HEK293 (cell line): ENCODE data around the gene GNS.

Experiments
- BCL11B ChIP-seq: fragments of 450-650 bp; formaldehyde crosslinking; IDR thresholded peaks from 2 replicates; pipeline ENCODE4 v1.5.1; 2016; ENCODE audit warnings: low read depth, missing biosample characterization, missing genetic modification characterization
- ELK4 ChIP-seq: IDR thresholded peaks from 2 replicates; pipeline ENCODE4 v1.6.1; 2011; ENCODE audit warnings: mild to moderate bottlenecking, low read depth, low read length, borderline replicate concordance
- FEZF1 ChIP-seq: fragments of 450-650 bp; formaldehyde crosslinking; IDR thresholded peaks from 2 replicates; pipeline ENCODE4 v1.5.1; 2016; ENCODE audit warnings: missing biosample characterization, missing genetic modification characterization
- REST ChIP-seq: fragments of 450-650 bp; formaldehyde crosslinking; IDR thresholded peaks from 2 replicates; pipeline ENCODE4 v1.5.1; 2016; ENCODE audit warnings: missing biosample characterization, missing genetic modification characterization
- SCRT1 ChIP-seq: fragments of 450-650 bp; formaldehyde crosslinking; IDR thresholded peaks from 2 replicates; pipeline ENCODE4 v1.5.1; 2016; ENCODE audit warnings: missing biosample characterization, missing genetic modification characterization, borderline replicate concordance
- ZBTB26 ChIP-seq: fragments of 450-650 bp; formaldehyde crosslinking; optimal IDR thresholded peaks from 2 replicates; pipeline ENCODE3; 2016; ENCODE audit warnings: missing biosample characterization, mild to moderate bottlenecking, missing genetic modification characterization
- ZBTB44 ChIP-seq: fragments of 450-650 bp; IDR thresholded peaks from 2 replicates; pipeline ENCODE4 v1.5.1; 2018; ENCODE audit warnings: missing biosample characterization, mild to moderate bottlenecking, missing genetic modification characterization
- ZEB2 ChIP-seq: fragments of 450-650 bp; formaldehyde crosslinking; IDR thresholded peaks from 2 replicates; pipeline ENCODE4 v1.5.1; 2016; ENCODE audit warnings: missing biosample characterization, missing genetic modification characterization
- ZIC2 ChIP-seq: fragments of 450-650 bp; formaldehyde crosslinking; IDR thresholded peaks from 2 replicates; pipeline ENCODE4 v1.5.1; 2016; ENCODE audit warnings: missing biosample characterization, missing genetic modification characterization
- ZNF169 ChIP-seq: fragments of 450-650 bp; formaldehyde crosslinking; IDR thresholded peaks from 2 replicates; pipeline ENCODE4 v1.5.1; 2016; ENCODE audit warnings: missing biosample characterization, missing genetic modification characterization
- ZNF19 ChIP-seq: fragments of 450-650 bp; formaldehyde crosslinking; IDR thresholded peaks from 2 replicates; pipeline ENCODE4; 2016; ENCODE audit warnings: missing biosample characterization, missing genetic modification characterization, low read depth
- ZNF26 ChIP-seq: fragments of 450-650 bp; formaldehyde crosslinking; IDR thresholded peaks from 2 replicates; pipeline ENCODE4 v1.5.1; 2016; ENCODE audit warnings: missing biosample characterization, missing genetic modification characterization
- ZNF280D ChIP-seq: fragments of 450-650 bp; formaldehyde crosslinking; IDR thresholded peaks from 2 replicates; pipeline ENCODE4 v1.5.1; 2016; ENCODE audit warnings: missing biosample characterization, missing genetic modification characterization
- ZNF324 ChIP-seq: fragments of 450-650 bp; formaldehyde crosslinking; IDR thresholded peaks from 2 replicates; pipeline ENCODE4 v1.5.1; 2016; ENCODE audit warnings: missing biosample characterization, missing genetic modification characterization
- ZNF335 ChIP-seq: fragments of 450-650 bp; formaldehyde crosslinking; conservative IDR thresholded peaks from 2 replicates; pipeline ENCODE4 v1.5.1; 2016; ENCODE audit warnings: missing biosample characterization, missing genetic modification characterization
- ZNF518A ChIP-seq: fragments of 450-650 bp; formaldehyde crosslinking; conservative IDR thresholded peaks from 2 replicates; pipeline ENCODE4 v1.5.1; 2016; ENCODE audit warnings: low read depth, missing biosample characterization, missing genetic modification characterization
- ZNF529 ChIP-seq: fragments of 450-650 bp; formaldehyde crosslinking; IDR thresholded peaks from 2 replicates; pipeline ENCODE4 v1.5.1; 2017; ENCODE audit warnings: missing genetic modification characterization, missing biosample characterization; ENCODE audit not compliant: insufficient replicate concordance
- ZNF596 ChIP-seq: fragments of 450-650 bp; IDR thresholded peaks from 2 replicates; pipeline ENCODE4 v1.5.0; 2018; ENCODE audit warnings: missing biosample characterization, mild to moderate bottlenecking, missing genetic modification characterization, moderate library complexity
- ZNF664 ChIP-seq: fragments of 450-650 bp; formaldehyde crosslinking; IDR thresholded peaks from 2 replicates; pipeline ENCODE4 v1.5.1; 2016; ENCODE audit warnings: missing biosample characterization, missing genetic modification characterization
- ZNF76 ChIP-seq: fragments of 450-650 bp; formaldehyde crosslinking; IDR thresholded peaks from 2 replicates; pipeline ENCODE4; 2016; ENCODE audit warnings: low read depth, missing biosample characterization, missing genetic modification characterization, borderline replicate concordance
- ZSCAN23 ChIP-seq: fragments of 450-650 bp; formaldehyde crosslinking; IDR thresholded peaks from 2 replicates; pipeline ENCODE4 v1.5.1; 2016; ENCODE audit warnings: missing biosample characterization, missing genetic modification characterization

GNS gene

GRCh38 chr12:64673490-64674169, 85.6 kb downstream of the GNS start (continued):
- TF ChIP-seq ZNF26 (tag by site-specific recombination) (no peak), ZNF76 (tag by site-specific recombination) (no peak), ZNF19 (tag by site-specific recombination) (no peak), BCL11B (tag by site-specific recombination) (no peak), ZEB2 (tag by site-specific recombination) (peak; percentile 58), ZNF596 (tag by site-specific recombination) (peak; percentile 45; the same call in 1 of the 2 replicates), ZNF529 (tag by site-specific recombination) (no peak), ZIC2 (peak; percentile 65), ELK4 (no peak), ZNF280D (tag by site-specific recombination) (no peak), ZSCAN23 (tag by site-specific recombination) (no peak), SCRT1 (tag by site-specific recombination) (no peak), REST (tag by site-specific recombination) (no peak), ZNF169 (tag by site-specific recombination) (no peak), ZNF664 (tag by site-specific recombination) (no peak), ZNF335 (no peak), ZNF518A (tag by site-specific recombination) (no peak), ZBTB44 (0 out of 2 replicates have a peak, but pooled peaks have one; percentile 24), FEZF1 (tag by site-specific recombination) (peak; percentile 91), ZNF324 (tag by site-specific recombination) (no peak), ZBTB26 (tag by site-specific recombination) (no peak)
